Suprapubic skin (tissue), 4 donors: ENCODE results near the gene CPT1B. TPM values are rescaled to one million over a fixed set of nuclear protein-coding genes. Genes with fewer than 3 reads are reported as not detected.
"Not testable (repeated sequence)": the region's sequence is repeated elsewhere in the genome, so short reads cannot be mapped to it uniquely, and the experiment has no call there.

ENCODE experiments used
- DNase-seq, 2 donors: peaks; one replicate each; pipeline ENCODE4 v3.0.0-alpha.2; 2019; ENCODE audit warnings: low spot score in 2 of 2
- H3K27ac ChIP-seq: fragments of 200-600 bp; sonication (generic); one replicate; pipeline ENCODE4 v1.5.1; 2019
- H3K27me3 ChIP-seq: fragments of 200-600 bp; sonication (generic); one replicate; pipeline ENCODE4 v1.5.1; 2019
- H3K36me3 ChIP-seq: fragments of 200-600 bp; sonication (generic); one replicate; pipeline ENCODE4 v1.5.1; 2019
- H3K4me1 ChIP-seq: fragments of 200-600 bp; sonication (generic); one replicate; pipeline ENCODE4 v1.5.1; 2019
- H3K4me3 ChIP-seq: fragments of 200-600 bp; sonication (generic); one replicate; pipeline ENCODE4 v1.5.1; 2019; ENCODE audit warnings: mild to moderate bottlenecking
- H3K9me3 ChIP-seq: fragments of 200-600 bp; sonication (generic); one replicate; pipeline ENCODE4 v1.5.1; 2019
- CTCF ChIP-seq, 2 donors: fragments of 200-600 bp in 1 of 2; fragments of 450-650 bp in 1 of 2; sonication (generic) in 1 of 2; IDR thresholded peaks; one replicate each; pipeline ENCODE4 v1.5.1; 2016 to 2019; ENCODE audit warnings: antibody characterized with exemption in 2 of 2, mild to moderate bottlenecking in 1 of 2, moderate library complexity in 1 of 2
- EP300 ChIP-seq: sonication (generic); formaldehyde crosslinking; IDR thresholded peaks from one replicate; pipeline ENCODE4 v1.6.1; 2017; ENCODE audit warnings: antibody characterized with exemption
- POLR2A ChIP-seq, 2 donors: fragments of 450-650 bp; IDR thresholded peaks; one replicate each; pipeline ENCODE4 v1.6.1; 2017; ENCODE audit warnings: antibody characterized with exemption in 2 of 2, mild to moderate bottlenecking in 2 of 2, moderate library complexity in 2 of 2
- POLR2AphosphoS5 ChIP-seq, 3 donors: sonication (generic); formaldehyde crosslinking; IDR thresholded peaks; one replicate each; pipeline ENCODE4 v1.6.1; 2017; ENCODE audit warnings: antibody characterized with exemption in 3 of 3
- WGBS: methylation state at CpG from one replicate; pipeline ENCODE4 v1.1.5; 2018; 5-methylcytosine and 5-hydroxymethylcytosine counted together
- total RNA-seq, 4 donors: library from RNA; depleted of rRNA; stranded (reverse); fragments of >200 nt; gene quantifications; one replicate each; pipeline ENCODE4 v1.1.0, GENCODE V29; 2016

Gene CPT1B
- total RNA-seq, 4 donors from 2014 or later: 12.7 to 46.6 (median 19.2) TPM

GRCh38 chr22:50611341-50612060 is 33.3 kb upstream of the CPT1B start:
- no peak for TF ChIP-seq POLR2A (IDR thresholded peaks at IDR 0.05)
- no peak for TF ChIP-seq EP300
- TF ChIP-seq CTCF (IDR thresholded peaks at IDR 0.05): no peak
- no peak for TF ChIP-seq POLR2AphosphoS5 (IDR thresholded peaks at IDR 0.05)
- DNase-seq: no peak
- 94% methylated on average over 21 of the region's 26 CpGs for whole genome bisulfite sequencing

GRCh38 chr22:50610581-50610980 is 32.4 kb upstream of the CPT1B start:
- Histone ChIP-seq H3K4me3 (no peak overlapping the region), H3K4me1 (peaks cover 17% of the 10 kb centered on the region), H3K27me3 (peaks cover 43% of the 10 kb centered on the region), H3K27ac (no peak overlapping the region), H3K36me3 (no peaks in the 10 kb centered on the region), H3K9me3 (no peaks in the 10 kb centered on the region)
- 83% methylated on average over 14 of the region's 17 CpGs for whole genome bisulfite sequencing
- no peak for TF ChIP-seq POLR2AphosphoS5 (IDR thresholded peaks at IDR 0.05)
- TF ChIP-seq POLR2A (IDR thresholded peaks at IDR 0.05): no peak
- TF ChIP-seq EP300: no peak
- TF ChIP-seq CTCF (IDR thresholded peaks at IDR 0.05): no peak
- DNase-seq: no peak

More at GRCh38 chr22:50611341-50612060, 33.3 kb upstream of the CPT1B start:
- H3K27ac ChIP-seq: no peak overlapping the region
- H3K4me1 ChIP-seq: peaks cover 17% of the 10 kb centered on the region
- no peaks in the 10 kb centered on the region for H3K9me3 ChIP-seq
- no peak overlapping the region for H3K4me3 ChIP-seq
- H3K27me3 ChIP-seq: peaks cover 33% of the 10 kb centered on the region
- H3K36me3 ChIP-seq: no peaks in the 10 kb centered on the region

- no peak for DNase-seq
These were observed 31.8 kb upstream of the CPT1B start for GRCh38 chr22:50610041-50610451.

GRCh38 chr22:50609599-50609998 is 31.4 kb upstream of the CPT1B start:
- Histone ChIP-seq H3K36me3 (no peaks in the 10 kb centered on the region), H3K4me1 (peaks cover 17% of the 10 kb centered on the region), H3K27ac (no peak overlapping the region), H3K4me3 (no peak overlapping the region), H3K9me3 (no peaks in the 10 kb centered on the region), H3K27me3 (peaks cover 52% of the 10 kb centered on the region)
- TF ChIP-seq EP300 (no peak), POLR2A (IDR thresholded peaks at IDR 0.05) (no peak), CTCF (IDR thresholded peaks at IDR 0.05) (no peak), POLR2AphosphoS5 (IDR thresholded peaks at IDR 0.05) (no peak)
- WGBS: 91% methylated on average over 11 of the region's 12 CpGs
- DNase-seq: no peak

More at GRCh38 chr22:50610041-50610451, 31.8 kb upstream of the CPT1B start:
- no peak for TF ChIP-seq EP300
- TF ChIP-seq CTCF (IDR thresholded peaks at IDR 0.05): no peak
- no peak for TF ChIP-seq POLR2AphosphoS5 (IDR thresholded peaks at IDR 0.05)
- no peak for TF ChIP-seq POLR2A (IDR thresholded peaks at IDR 0.05)
- 84% methylated on average over 11 of the region's 11 CpGs for WGBS
- Histone ChIP-seq H3K27me3 (peaks cover 48% of the 10 kb centered on the region), H3K36me3 (no peaks in the 10 kb centered on the region), H3K27ac (no peak overlapping the region), H3K4me3 (no peak overlapping the region), H3K4me1 (peaks cover 17% of the 10 kb centered on the region), H3K9me3 (no peaks in the 10 kb centered on the region)

GRCh38 chr22:50608996-50609395 is 30.8 kb upstream of the CPT1B start:
- H3K27me3 ChIP-seq: peaks cover 58% of the 10 kb centered on the region
- peaks cover 19% of the 10 kb centered on the region for H3K4me1 ChIP-seq
- no peak for TF ChIP-seq POLR2A (IDR thresholded peaks at IDR 0.05)
- TF ChIP-seq POLR2AphosphoS5 (IDR thresholded peaks at IDR 0.05): no peak
- TF ChIP-seq EP300: no peak
- no peaks in the 10 kb centered on the region for H3K9me3 ChIP-seq
- H3K36me3 ChIP-seq: no peaks in the 10 kb centered on the region
- 92% methylated on average over 10 of the region's 10 CpGs for WGBS
- no peak for DNase-seq
- no peak overlapping the region for H3K4me3 ChIP-seq
- no peak overlapping the region for H3K27ac ChIP-seq

GRCh38 chr22:50608058-50608840 is 30.0 kb upstream of the CPT1B start:
- DNase-seq: not testable (repeated sequence)

More at GRCh38 chr22:50608058-50608840, 30.0 kb upstream of the CPT1B start:
- not testable (repeated sequence) for H3K4me3 ChIP-seq, H3K36me3 ChIP-seq, H3K9me3 ChIP-seq, H3K27ac ChIP-seq
- WGBS: 87% methylated on average over 35 of the region's 39 CpGs
- Histone ChIP-seq H3K27me3 (peaks cover 66% of the 10 kb centered on the region), H3K4me1 (peaks cover 13% of the 10 kb centered on the region)
